ENCODE measurements around the gene UTP25. TPM values are rescaled to one million over a fixed set of nuclear protein-coding genes. Genes with fewer than 3 reads are reported as not detected.

Gene UTP25
- polyA plus RNA-seq, 1 donor from 2014 or later = 6.1 TPM

DNA sequence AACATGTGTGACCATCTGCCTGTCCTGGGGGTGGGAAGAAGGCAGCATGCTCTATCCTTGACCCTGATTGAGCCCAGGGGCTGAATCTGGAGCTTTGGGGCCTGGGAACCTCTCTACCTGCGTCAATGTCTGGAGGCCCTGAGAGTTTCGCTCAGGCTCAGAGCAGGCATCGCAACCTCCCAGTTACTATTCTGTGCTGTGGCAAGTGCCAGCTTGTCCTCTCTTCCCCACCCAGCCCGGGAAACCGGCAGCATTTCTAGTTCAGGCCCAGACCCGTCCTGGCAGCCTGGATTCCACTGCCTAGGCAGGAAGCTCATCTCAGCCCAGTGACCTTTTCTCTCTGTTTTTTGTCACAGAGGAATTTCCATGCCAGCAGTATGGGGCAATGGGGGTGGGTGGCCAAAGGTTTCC is 11.8 kb upstream of the UTP25 start:
- no peaks in the 10 kb centered on the region for H3K36me3 ChIP-seq (ENCODE audit: insufficient read depth, low read length)
- H3K4me2 ChIP-seq (ENCODE audit: low read length) = no peak overlapping the region
- H4K20me1 ChIP-seq (ENCODE audit: insufficient read depth) = no peaks in the 10 kb centered on the region
- H3K9me3 ChIP-seq (ENCODE audit: low read length) = no peaks in the 10 kb centered on the region
- TF ChIP-seq, protein P1, sequence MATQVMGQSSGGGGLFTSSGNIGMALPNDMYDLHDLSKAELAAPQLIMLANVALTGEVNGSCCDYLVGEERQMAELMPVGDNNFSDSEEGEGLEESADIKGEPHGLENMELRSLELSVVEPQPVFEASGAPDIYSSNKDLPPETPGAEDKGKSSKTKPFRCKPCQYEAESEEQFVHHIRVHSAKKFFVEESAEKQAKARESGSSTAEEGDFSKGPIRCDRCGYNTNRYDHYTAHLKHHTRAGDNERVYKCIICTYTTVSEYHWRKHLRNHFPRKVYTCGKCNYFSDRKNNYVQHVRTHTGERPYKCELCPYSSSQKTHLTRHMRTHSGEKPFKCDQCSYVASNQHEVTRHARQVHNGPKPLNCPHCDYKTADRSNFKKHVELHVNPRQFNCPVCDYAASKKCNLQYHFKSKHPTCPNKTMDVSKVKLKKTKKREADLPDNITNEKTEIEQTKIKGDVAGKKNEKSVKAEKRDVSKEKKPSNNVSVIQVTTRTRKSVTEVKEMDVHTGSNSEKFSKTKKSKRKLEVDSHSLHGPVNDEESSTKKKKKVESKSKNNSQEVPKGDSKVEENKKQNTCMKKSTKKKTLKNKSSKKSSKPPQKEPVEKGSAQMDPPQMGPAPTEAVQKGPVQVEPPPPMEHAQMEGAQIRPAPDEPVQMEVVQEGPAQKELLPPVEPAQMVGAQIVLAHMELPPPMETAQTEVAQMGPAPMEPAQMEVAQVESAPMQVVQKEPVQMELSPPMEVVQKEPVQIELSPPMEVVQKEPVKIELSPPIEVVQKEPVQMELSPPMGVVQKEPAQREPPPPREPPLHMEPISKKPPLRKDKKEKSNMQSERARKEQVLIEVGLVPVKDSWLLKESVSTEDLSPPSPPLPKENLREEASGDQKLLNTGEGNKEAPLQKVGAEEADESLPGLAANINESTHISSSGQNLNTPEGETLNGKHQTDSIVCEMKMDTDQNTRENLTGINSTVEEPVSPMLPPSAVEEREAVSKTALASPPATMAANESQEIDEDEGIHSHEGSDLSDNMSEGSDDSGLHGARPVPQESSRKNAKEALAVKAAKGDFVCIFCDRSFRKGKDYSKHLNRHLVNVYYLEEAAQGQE (IDR thresholded peaks at IDR 0.05; ENCODE audit: borderline replicate concordance) = no peak
- TF ChIP-seq POLR2AphosphoS5 (IDR thresholded peaks at IDR 0.05) (no peak), EZH2 (IDR thresholded peaks at IDR 0.05; ENCODE audit: borderline replicate concordance, insufficient read depth, low read length, poor library complexity, severe bottlenecking) (no peak), RAD21 (conservative IDR thresholded peaks at IDR 0.05) (no peak), MXI1 (conservative IDR thresholded peaks at IDR 0.05; ENCODE audit: poor library complexity, severe bottlenecking) (no peak), SMC3 (conservative IDR thresholded peaks at IDR 0.05; ENCODE audit: poor library complexity) (no peak), TAF1 (IDR thresholded peaks at IDR 0.05; ENCODE audit: low read depth) (no peak), EP300 (conservative IDR thresholded peaks at IDR 0.05; ENCODE audit: poor library complexity, severe bottlenecking) (no peak)
- TF ChIP-seq, protein P2, sequence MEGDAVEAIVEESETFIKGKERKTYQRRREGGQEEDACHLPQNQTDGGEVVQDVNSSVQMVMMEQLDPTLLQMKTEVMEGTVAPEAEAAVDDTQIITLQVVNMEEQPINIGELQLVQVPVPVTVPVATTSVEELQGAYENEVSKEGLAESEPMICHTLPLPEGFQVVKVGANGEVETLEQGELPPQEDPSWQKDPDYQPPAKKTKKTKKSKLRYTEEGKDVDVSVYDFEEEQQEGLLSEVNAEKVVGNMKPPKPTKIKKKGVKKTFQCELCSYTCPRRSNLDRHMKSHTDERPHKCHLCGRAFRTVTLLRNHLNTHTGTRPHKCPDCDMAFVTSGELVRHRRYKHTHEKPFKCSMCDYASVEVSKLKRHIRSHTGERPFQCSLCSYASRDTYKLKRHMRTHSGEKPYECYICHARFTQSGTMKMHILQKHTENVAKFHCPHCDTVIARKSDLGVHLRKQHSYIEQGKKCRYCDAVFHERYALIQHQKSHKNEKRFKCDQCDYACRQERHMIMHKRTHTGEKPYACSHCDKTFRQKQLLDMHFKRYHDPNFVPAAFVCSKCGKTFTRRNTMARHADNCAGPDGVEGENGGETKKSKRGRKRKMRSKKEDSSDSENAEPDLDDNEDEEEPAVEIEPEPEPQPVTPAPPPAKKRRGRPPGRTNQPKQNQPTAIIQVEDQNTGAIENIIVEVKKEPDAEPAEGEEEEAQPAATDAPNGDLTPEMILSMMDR (IDR thresholded peaks at IDR 0.05; ENCODE audit: poor library complexity, severe bottlenecking) = no peak
- no peaks in the 10 kb centered on the region for H3F3A ChIP-seq (ENCODE audit: insufficient read depth, low read length, poor library complexity, severe bottlenecking)
- H3K4me3 ChIP-seq (ENCODE audit: low read length) = no peak overlapping the region
- no peak overlapping the region for H3K9ac ChIP-seq (ENCODE audit: low read length)
- no peaks in the 10 kb centered on the region for H3K27me3 ChIP-seq (ENCODE audit: insufficient read depth, low read depth, low read length)
- no peaks in the 10 kb centered on the region for H3K9me2 ChIP-seq (ENCODE audit: insufficient read depth, low read length)
- no peak overlapping the region for H3K27ac ChIP-seq (ENCODE audit: low read length)
- no peaks in the 10 kb centered on the region for H3K79me2 ChIP-seq (replicated peaks; ENCODE audit: insufficient read depth, low read length)
- H2AFZ ChIP-seq (ENCODE audit: low read depth, low read length) = no peak overlapping the region

DNA sequence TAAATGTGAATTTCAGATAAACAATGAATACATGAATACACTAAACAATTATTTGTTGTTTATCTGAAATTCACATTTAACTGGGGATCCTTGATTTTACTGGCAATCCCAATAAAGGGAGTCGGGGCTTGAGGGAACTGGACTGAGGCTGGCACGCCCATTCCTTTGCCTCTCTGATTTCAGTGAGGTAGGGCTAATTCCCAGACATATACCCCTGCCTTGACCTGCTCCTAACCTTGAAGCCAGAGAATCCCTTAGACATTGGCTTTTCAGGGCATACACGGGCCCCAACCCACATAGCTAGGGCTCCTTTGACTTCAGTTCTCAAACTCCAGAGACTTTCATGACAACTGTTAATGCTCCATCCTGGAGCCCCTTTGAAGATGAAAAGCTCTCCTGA is 10.8 kb upstream of the UTP25 start:
- H3K9me2 ChIP-seq (ENCODE audit: insufficient read depth, low read length) = no peaks in the 10 kb centered on the region
- H3K4me2 ChIP-seq (ENCODE audit: low read length) = no peak overlapping the region
- no peak overlapping the region for H3K9ac ChIP-seq (ENCODE audit: low read length)
- no peaks in the 10 kb centered on the region for H3K9me3 ChIP-seq (ENCODE audit: low read length)
- H3F3A ChIP-seq (ENCODE audit: insufficient read depth, low read length, poor library complexity, severe bottlenecking) = no peaks in the 10 kb centered on the region
- H3K27me3 ChIP-seq (ENCODE audit: insufficient read depth, low read depth, low read length) = no peaks in the 10 kb centered on the region
- TF ChIP-seq, protein P2 (IDR thresholded peaks at IDR 0.05; ENCODE audit: poor library complexity, severe bottlenecking) = no peak
- TF ChIP-seq SMC3 (conservative IDR thresholded peaks at IDR 0.05; ENCODE audit: poor library complexity) = no peak
- TF ChIP-seq EZH2 (IDR thresholded peaks at IDR 0.05; ENCODE audit: borderline replicate concordance, insufficient read depth, low read length, poor library complexity, severe bottlenecking) = no peak
- no peak overlapping the region for H3K27ac ChIP-seq (ENCODE audit: low read length)
- H3K36me3 ChIP-seq (ENCODE audit: insufficient read depth, low read length) = no peaks in the 10 kb centered on the region
- H3K4me3 ChIP-seq (ENCODE audit: low read length) = no peak overlapping the region
- no peaks in the 10 kb centered on the region for H3K79me2 ChIP-seq (replicated peaks; ENCODE audit: insufficient read depth, low read length)
- H4K20me1 ChIP-seq (ENCODE audit: insufficient read depth) = no peaks in the 10 kb centered on the region
- no peak overlapping the region for H2AFZ ChIP-seq (ENCODE audit: low read depth, low read length)
